NT2/D1 (cell line): Measurements from ENCODE around the gene PNMA5.

ENCODE experiments used
- YY1 ChIP-seq: IDR thresholded peaks from 2 replicates; pipeline ENCODE4 v1.6.1; 2011; ENCODE audit not compliant: insufficient read length, insufficient read depth
- ZNF274 ChIP-seq: IDR thresholded peaks from 2 replicates; pipeline ENCODE4 v1.6.1; 2011; ENCODE audit warnings: mild to moderate bottlenecking, low read depth, low read length

GRCh38 chrX:152989292-152989658 is 4.6 kb downstream of the PNMA5 start:
- TF ChIP-seq YY1 (no peak), ZNF274 (no peak)
